GM10847 (cell line): ENCODE measurements around the gene SLC19A1.

Experiments
- POLR2A ChIP-seq: IDR thresholded peaks from 2 replicates; pipeline ENCODE4 v1.6.1; 2011; ENCODE audit not compliant: insufficient read length; ENCODE audit errors: extremely low read depth

The SLC19A1 gene

DNA sequence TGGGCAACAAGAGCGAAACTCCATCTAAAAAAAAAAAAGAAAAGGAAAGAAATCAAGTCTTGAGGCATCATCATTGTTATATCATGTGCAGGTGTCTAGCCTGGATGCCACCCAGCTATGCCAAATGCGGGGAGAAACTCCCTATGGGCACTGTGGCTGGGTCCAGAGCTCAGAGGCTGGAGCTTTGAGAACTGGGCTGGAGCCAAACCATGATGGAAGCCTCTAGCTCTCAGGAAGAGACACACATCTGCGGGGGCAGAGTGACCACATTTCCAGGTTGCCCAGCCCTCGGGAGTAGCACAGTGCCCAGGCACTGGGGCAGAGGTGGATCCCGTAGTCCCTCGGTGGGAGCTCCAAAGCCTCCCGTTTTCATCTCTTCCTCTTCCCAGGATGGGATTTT is 78.4 kb downstream of the SLC19A1 start:
- TF ChIP-seq POLR2A = no peak

DNA sequence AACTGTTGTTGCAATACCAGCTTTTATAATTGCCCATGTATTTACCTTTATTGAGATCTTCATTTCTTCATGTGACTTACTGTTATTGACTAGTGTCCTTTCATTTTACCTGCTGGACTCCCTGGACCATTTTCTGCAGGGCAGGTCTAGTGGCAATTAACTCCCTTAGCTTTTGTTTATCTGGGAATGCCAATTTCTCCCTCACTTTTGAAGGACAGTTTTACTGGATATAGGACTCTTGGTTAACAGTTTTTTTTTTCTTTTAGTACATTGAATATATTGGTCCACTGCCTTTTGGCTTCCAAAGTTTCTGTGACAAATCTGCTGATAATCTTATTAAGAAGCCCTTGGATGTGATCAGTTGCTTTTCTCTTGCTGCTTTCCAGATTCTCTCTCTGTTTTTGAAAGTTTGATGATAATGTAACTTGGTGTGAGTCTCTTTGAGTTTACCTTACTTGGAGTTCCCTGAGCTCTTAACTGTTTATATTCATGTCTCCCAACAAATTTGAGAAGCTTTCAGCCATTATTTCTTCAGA is 80.4 kb downstream of the SLC19A1 start:
- no peak for TF ChIP-seq POLR2A

DNA sequence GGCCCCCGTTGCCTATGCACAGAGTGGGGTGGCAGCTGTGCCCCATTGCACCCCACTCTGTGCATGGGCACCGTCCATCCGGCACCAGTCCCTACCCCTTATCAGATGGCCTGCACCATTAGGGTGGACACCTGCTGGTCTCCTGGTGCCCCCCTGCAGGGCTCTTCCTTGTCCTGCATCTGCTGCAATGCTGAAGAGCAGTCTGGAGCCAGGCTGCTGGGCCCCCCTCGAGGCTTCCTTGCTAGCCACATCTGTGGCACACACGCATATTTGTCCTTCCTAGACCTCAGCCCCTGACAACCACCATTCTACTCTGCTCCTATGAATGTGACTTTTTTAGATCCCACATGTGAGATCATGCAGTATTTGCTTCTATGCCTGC is 80.9 kb downstream of the SLC19A1 start:
- TF ChIP-seq POLR2A = no peak

DNA sequence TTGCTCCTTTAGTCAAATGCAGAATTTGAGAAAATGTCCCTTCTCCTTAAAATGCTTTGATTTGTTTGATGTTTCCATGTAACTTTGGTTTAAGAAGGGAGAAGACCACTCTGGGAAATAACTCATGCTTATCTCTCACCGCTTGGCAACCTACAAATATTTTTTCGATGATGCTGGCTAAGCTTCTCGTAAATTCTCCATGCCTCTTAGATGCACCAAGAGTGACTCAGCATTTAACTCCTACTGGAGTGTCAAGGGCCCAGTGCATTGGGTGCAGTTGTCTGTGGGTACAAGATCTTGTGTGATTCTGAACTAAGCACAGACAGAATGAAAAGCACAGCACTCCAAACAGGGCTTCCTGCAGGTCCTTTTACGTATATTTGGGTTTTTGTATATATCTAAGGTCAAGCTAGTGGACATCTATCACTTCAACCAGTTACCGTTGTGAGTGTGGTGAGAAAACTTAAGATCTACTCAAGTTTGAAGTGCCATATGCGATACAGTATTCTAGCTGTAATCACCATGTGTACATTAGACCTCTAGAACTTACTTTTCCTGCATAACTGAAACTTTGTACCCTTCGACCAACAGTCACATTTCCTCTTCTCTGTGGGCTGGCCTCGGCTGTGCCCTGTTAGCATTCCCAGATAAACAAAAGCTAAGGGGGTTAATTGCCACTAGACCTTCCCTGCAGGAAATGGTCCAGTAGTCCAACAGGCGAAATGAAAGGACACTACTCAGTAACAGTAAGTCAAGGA is 81.5 kb downstream of the SLC19A1 start:
- no peak for TF ChIP-seq POLR2A

DNA sequence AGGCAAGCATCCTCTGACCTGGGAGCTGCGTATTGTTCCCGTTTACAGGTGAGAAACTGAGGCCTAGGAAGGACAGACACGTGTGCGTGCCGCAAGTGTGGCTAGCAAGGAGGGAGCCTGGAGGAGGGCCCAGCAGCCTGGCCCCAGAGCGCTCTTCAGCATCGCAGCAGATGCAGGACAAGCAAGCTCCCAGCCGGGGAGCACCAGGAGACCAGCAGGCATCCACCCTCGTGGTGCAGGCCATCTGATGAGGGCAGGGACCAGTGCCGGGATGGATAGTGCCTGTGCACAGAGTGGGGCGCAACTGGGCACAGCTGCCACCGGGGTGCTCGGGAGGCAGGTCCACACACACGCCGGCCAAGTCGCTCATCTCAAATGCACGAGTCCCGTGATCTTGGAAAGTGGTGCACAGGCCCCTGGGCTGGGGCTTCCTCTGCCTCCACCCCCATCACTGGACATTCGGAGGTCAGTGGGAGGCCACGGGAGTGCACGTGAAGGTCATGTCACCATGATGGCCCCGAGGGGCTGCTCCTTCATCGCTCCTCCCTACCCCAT is 82.2 kb downstream of the SLC19A1 start:
- no peak for TF ChIP-seq POLR2A

DNA sequence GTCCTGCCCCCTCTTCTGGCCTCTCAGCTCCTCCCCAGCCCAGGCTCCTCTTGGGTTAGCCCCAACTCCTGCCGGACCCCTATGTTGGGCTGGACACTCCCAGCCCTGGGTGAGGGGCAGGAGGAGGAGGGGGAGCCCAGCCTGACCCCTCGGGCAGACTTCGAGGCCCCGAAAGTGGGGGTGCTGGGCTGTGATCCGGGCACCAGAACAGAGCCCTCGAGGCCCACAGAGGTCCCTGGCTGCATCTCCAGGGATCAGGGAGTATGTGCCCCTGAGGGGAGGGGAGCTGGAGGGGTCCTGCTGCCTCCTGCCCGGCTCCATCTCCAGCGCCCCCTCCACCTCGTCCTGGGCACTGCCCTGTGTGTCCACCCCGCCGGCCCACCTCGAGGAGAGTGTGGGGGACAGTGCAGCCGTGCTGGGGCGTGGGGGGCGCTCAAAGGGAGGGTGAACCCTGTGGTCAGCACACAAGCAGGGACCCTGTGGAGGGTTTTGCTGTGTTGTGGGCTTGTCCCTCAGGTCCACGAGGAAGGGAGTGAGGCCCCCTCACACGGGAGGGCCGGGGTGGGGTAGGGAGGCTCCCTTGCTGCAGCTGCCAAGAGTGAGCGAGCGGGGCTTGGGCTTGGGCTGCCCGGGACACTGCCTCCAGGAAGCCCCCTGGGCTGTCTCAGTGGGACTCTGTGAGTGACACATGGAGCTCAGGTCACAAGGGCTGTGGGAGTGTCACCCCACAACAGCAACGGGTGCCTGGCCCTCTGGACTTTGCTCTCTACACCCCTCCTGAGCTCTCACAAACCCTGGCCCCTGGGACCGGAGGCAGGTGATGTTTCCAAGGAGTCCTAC is 82.8 kb downstream of the SLC19A1 start:
- no peak for TF ChIP-seq POLR2A

DNA sequence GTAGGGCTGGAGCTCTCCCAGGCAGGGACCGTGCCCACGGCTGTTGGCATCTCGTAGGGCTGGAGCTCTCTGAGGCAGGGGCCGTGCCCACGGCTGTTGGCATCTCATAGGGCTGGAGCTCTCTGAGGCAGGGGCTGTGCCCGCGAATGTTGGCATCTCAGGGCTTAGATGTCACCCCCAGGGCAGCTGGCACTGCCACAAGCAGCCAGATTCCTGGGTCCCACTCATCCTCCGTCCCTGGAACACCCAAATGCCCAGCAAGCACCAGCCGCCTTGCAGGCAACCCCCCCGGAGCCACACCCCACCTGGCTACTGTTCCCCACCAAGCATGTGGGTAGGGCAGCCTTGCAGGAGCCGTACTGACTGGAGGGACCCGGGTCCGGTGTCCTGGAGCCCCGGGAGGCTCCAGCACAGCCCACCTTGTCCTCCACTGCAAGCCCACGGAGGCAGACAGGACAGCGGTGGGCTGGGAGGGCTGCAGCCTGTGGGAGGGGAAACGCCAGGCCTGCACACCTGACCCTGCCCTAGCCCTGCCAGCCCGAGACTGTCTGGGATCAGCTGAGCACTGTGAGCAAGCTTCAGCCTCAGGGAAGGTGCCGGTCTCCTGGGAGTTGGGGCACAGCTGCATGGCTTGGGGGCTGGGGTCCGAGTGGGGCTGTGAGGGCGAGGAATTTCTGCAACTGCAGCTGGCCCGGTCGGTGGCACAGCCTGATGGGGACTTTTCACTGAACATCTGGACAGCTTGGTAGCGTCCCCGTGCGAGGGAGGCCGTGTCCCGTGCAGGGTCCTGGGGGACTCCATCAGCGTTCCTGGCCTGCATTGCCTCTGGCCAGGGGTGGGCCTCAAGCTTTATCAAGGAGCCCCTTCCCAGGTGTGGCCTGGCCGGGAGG is 83.7 kb downstream of the SLC19A1 start:
- TF ChIP-seq POLR2A = no peak

DNA sequence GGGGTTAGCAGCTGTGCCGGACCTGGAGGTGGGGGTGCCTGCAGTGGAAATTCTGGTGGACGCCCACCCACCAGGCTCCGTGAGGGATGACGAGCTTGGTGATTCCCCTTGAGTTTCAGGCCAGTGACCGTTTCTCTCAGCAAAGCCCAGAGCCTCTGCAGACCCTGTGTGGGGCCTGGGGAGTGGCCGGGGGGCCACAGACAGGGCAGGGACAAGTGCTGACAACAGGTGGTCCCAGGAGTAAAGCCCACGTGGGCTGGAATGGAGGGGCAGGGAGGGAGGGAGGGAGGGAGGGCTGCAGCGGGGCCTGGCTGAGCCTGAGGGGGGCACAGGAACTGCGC is 84.4 kb downstream of the SLC19A1 start:
- TF ChIP-seq POLR2A = no peak

DNA sequence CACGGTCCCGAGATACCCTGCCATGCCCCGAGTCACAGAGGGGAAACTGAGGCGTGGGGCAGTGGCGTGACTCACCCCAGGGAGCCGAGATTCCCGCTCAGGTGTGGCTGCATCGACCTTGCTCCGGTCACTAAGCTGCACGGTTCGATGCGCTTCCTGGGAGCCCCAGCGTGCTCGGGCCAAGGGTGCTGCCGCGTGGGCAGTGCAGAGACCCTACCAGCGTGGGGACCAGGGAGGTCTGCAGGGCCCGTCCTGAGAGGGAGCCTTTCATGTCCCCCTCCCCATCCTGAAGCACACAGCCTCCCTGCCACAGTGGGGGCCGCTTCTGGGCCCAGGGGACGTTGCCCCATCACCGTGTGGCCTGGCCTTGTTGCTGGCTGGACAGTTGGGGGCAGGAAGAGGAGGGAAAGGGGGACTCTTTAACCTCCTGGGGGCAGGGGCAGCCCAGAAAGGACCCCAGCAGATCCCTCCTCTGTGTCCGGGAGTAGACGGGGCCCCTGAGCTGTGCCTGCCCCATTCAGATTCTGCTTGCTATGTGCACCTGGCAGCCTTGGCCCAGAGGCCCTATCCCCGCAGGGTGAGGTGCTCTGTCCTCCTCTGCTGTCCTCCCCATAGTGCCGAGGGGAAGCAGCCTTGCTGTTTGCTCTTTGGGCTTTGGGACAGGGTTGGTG is 84.9 kb downstream of the SLC19A1 start:
- TF ChIP-seq POLR2A = no peak

DNA sequence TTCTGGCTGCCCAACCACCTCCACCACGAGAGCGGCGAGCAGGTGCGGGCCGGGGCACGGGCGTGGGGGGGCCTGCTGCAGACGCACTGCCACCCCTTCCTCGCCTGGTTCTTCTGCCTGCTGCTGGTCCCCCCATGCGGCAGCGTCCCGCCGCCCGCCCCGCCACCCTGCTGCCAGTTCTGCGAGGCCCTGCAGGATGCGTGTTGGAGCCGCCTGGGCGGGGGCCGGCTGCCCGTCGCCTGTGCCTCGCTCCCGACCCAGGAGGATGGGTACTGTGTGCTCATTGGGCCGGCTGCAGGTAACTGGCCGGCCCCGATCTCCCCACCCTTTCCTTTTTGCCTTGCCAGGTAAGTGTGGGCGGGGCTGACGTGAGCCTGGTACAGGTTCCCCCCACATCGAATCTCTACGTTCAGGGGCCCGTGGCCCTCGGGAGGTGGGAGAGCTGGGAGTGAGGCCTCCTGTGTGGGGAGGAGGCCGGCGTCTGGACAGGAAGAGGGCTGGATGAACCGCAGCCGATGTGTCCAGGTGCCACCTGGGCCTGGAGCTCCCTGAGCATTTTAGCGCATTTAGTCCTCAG is 85.6 kb downstream of the SLC19A1 start:
- TF ChIP-seq POLR2A = no peak

DNA sequence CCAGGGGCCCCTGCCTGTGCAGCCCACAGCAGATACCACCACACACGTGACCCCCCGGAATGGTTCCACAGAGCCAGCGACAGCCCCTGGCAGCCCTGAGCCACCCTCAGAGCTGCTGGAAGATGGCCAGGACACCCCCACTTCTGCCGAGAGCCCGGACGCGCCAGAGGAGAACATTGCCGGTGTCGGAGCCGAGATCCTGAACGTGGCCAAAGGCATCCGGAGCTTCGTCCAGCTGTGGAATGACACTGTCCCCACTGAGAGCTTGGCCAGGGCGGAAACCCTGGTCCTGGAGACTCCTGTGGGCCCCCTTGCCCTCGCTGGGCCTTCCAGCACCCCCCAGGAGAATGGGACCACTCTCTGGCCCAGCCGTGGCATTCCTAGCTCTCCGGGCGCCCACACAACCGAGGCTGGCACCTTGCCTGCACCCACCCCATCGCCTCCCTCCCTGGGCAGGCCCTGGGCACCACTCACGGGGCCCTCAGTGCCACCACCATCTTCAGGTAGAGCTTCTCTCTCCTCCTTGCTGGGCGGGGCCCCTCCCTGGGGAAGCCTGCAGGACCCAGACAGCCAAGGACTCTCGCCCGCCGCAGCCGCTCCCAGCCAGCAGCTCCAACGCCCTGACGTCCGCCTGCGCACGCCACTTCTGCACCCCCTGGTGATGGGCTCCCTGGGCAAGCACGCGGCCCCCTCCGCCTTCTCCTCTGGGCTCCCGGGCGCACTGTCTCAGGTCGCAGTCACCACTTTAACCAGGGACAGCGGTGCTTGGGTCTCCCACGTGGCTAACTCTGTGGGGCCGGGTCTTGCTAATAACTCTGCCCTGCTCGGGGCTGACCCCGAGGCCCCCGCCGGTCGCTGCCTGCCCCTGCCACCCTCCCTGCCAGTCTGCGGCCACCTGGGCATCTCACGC is 86.3 kb downstream of the SLC19A1 start:
- no peak for TF ChIP-seq POLR2A

DNA sequence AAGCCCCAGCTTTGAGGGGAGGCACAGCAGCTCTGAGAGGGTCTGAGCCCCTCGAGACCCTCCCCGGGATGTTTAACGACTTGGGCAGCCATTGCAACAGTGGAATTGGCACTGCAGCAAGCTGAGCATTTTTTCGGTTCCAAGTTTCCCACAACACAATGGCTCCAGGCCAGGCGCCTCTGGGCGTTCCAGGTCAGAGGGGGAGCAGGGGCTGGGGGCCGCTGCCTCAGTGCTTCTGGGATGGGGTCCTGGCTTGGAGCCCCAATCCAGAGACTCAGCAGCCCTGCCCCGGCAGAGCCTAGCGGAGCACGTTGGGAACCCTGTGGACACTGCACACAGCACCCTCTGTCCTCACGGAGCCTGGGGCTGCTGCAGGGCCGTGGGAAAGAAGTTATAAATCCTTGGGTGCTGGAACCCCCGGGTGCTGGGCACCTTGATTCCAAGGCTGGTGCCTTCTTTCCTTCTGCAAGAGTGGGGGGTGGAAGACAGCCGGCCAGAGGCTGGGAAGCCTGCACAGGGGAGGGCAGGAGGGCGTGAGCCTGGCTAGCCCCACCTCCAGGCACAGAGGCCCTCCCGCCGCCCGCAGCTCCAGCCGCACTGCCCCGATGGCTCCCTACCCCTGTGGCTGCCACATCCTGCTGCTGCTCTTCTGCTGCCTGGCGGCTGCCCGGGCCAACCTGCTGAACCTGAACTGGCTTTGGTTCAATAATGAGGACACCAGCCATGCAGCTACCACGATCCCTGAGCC is 87.1 kb downstream of the SLC19A1 start:
- no peak for TF ChIP-seq POLR2A
